HG03103 (cell line): ENCODE measurements around the gene KCNC3.

Source experiments
- ATAC-seq: cut with Tn5 transposase; IDR thresholded peaks from one replicate; pipeline ENCODE4 v1.9.1; 2021; ENCODE audit warnings: low read depth; ENCODE audit not compliant: unreplicated experiment

Gene KCNC3

GRCh38 chr19:50329146-50329925, at the start of gene KCNC3:
KCNC3 (minus strand) TSS chr19:50329377; CDS start chr19:50329082, 295 bp downstream.
- peak; percentile 43 for ATAC-seq

GRCh38 chr19:50378863-50379236, 49.7 kb upstream of the KCNC3 start:
- ATAC-seq, result no peak

- ATAC-seq, result no peak
Observed at GRCh38 chr19:50378169-50378862, 49.1 kb upstream of the KCNC3 start.

GRCh38 chr19:50377517-50377916, 48.3 kb upstream of the KCNC3 start:
- no peak for ATAC-seq

- ATAC-seq, result no peak
Observed at GRCh38 chr19:50377051-50377461, 47.9 kb upstream of the KCNC3 start.

GRCh38 chr19:50376166-50377050, 47.2 kb upstream of the KCNC3 start, which contains the start of gene NR1H2:
NR1H2 (plus strand) TSS chr19:50376457; CDS start chr19:50377606, 1,149 bp downstream.
- no peak for ATAC-seq

GRCh38 chr19:50371914-50372475, 42.8 kb upstream of the KCNC3 start:
- ATAC-seq, result no peak

- no peak for ATAC-seq
Observed at GRCh38 chr19:50368649-50369570, 39.7 kb upstream of the KCNC3 start.

GRCh38 chr19:50365434-50366306, 36.5 kb upstream of the KCNC3 start, which contains the start of gene NAPSA:
NAPSA (minus strand) TSS chr19:50365639; CDS start chr19:50365621, 18 bp downstream.
- ATAC-seq, result no peak

GRCh38 chr19:50362656-50363424, 33.7 kb upstream of the KCNC3 start:
- no peak for ATAC-seq

- no peak for ATAC-seq
Observed at GRCh38 chr19:50362030-50362412, 32.8 kb upstream of the KCNC3 start.

GRCh38 chr19:50361290-50362029, 32.3 kb upstream of the KCNC3 start:
- no peak for ATAC-seq

GRCh38 chr19:50359328-50359818, 30.2 kb upstream of the KCNC3 start:
- no peak for ATAC-seq

GRCh38 chr19:50358483-50359327, 29.5 kb upstream of the KCNC3 start:
- no peak for ATAC-seq

GRCh38 chr19:50357178-50358100, 28.3 kb upstream of the KCNC3 start:
- ATAC-seq, result no peak
